Activated CD8-positive, alpha-beta memory T cell treated with anti-CD3 and anti-CD28 coated beads, Interleukin-2, amount 50 U/mL, for 1 hour (primary cell): ENCODE measurements around the gene OLFML2A.
A peak's percentile ranks its signal among the peaks of the same experiment; 100 is the strongest.
"Not testable (repeated sequence)": the region's sequence is repeated elsewhere in the genome, so short reads cannot be mapped to it uniquely, and the experiment has no call there.

Source experiments
- DNase-seq: peaks from one replicate; pipeline ENCODE4 v3.0.0-alpha.2; 2020; ENCODE audit errors: extremely low read depth

The OLFML2A gene

DNA sequence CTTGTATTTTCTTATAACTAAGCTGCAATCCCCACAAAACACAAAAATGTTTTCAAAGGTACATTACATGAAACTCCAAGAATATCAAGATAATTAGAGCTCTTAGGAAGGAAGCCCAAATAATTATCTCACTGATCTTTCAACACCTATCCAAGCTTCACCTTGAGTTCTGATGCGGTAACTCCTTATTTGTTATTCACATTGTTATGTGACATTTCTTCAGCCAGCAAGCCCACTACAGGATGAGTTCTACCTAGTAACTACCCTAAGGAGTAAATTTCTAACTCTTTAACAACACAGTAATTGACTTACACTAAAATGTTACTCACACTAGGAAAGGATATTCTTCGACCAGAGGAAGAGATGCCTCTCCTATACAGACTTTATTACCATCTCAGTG lies 15.7 kb upstream of the OLFML2A start:
- no peak for DNase-seq

DNA sequence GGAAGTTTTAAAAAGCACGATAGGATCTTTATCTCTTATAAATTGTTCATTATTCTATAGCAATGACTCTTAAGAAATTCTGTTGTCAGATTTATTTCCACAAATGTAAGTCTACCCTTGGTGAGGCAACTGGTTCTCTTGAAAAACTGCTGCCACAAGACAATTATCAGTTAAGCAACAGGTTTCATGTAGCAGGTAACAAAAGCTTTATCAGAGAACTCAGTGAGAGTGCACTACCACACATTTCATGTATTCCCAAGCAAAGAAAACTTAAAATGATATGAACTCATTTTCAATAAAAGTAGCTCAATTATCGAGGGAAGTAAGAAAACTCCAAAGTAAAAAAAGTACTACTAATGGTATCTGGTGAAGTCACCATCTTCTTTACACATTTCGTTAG lies 15.2 kb upstream of the OLFML2A start:
- no peak for DNase-seq

DNA sequence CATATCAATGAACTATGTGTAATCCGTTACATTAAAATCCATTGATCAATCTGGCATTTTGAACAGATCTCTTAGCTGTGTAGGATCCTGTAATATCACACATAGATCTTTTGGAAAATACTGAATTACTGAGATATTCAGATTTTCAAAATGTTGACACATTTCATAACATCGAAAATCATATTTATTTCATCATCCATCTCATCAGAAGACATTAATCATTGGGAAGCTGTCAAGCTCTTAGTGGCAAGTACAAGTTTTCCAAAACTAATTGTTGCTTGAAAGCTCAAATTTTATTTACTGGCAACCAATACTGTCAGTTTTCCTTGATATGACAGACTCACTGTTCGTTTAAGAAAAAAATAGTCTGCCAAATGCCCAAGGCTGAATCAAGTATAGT lies 14.3 kb upstream of the OLFML2A start:
- no peak for DNase-seq

DNA sequence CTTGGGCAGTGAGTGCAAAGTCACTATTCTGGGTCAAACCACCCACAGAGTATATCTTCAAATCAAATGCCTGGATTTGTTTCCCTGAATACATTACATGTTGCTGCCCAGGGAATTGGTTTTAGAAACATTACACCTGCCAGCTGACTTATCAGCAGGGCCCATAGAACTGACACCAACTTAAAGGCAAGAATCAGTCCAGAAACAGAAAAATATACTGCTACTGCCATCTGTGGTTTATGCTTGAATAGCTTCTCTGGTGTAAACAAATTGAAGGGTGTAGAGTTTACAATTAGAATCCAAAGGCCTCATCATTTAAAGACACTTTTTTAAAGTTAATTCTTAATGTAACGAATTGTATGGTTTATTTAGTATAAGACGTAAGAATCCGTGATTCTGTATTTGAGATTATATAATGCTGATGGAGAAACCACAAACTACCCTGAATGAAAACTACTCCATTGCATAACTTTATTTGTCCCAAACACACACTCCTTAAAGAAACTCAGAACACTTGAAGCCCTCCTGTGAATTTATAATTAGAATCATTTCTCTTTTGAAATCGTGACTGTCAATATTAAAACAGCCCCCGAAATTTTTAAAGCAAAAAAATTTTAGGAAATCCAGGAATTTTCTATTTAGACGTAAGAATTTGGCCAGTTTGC lies 12.0 kb upstream of the OLFML2A start:
- no peak for DNase-seq

DNA sequence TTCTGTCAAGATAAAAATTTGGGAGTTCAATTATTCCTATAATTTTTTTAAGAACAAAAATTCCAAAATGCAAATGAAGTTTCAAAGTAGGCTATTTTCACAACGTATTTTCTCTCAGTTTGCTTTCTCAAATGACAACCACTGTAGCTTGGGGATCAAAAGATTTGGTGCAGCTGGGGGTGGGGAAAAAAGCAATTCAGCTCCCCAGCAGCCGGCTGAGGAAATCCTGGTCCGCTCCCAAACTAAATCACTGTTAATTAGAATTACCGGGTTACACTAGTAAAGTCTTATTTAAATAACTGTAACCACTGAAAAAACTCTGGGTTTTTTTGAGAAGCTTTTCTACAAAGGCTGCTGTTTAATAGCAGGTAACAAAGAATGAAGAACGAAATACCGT lies 11.5 kb upstream of the OLFML2A start:
- DNase-seq = no peak

DNA sequence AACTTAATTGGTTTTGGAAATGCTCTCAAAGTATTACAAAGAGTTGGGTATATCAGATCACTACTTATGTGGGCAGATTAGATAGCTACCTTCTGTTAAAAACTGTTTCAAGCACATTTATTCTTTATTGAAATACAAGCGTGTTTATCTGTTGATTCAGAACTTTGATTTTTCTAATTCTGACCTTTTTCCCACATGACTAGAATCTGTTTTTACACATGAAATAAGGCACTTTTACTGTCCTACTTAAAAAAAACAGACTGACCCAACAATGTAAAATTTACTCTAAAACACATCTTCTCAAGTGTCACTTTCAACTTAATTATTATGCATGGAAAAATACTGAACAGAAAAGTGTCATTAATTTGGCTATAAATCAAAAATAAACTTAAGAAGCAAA lies 10.6 kb upstream of the OLFML2A start:
- no peak for DNase-seq

DNA sequence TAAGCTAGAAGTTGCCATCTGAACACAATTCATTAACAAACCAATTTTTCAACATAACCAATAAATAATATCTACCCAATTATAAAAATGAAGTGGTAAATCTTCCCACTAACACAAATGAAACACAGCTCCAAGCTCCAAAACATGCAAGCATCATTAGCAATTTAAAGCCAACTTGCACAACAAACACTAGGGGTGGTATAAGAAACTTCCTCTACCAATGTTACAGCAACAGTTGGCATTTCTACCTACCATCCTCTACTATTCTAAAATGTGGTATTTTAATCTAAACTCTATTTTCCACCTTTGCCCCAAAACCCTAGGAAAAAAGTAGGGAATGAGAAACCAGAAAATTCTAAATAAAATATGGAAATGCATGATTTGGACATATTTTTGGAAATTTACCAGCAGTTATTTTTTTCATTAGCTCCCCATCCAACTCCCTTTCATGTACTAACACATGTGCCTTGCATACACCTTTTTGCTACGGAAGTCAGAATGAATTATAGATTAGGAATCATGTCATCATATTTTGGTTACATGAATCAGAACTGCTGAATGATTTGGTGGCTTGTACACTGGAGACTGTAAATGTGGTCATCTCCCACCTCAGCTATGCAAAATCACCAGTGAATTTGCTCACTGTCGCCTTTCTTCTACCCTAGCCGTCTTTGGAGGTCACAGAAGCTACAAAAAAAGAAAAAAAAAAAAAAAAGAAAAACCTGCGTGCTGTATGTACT lies 9.9 kb upstream of the OLFML2A start:
- DNase-seq = no peak

DNA sequence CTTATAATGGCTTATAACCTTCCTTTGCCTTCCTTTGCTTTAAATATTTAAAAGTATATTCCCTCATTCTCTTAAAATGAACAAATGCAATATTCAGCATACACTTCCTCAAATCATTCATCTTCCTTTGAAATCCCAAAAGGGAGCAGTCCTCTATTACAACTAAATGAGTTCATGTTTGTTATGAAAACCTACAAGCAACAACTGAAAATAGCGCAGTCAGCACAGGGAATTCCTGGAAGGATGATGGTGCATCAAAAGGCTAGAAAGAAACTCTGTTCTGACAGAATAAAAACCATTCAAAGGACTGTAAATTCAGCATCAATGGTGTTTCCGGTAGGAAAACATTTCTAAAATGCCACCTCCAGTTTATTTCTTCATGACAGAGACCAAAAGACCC lies 9.1 kb upstream of the OLFML2A start:
- DNase-seq = no peak

DNA sequence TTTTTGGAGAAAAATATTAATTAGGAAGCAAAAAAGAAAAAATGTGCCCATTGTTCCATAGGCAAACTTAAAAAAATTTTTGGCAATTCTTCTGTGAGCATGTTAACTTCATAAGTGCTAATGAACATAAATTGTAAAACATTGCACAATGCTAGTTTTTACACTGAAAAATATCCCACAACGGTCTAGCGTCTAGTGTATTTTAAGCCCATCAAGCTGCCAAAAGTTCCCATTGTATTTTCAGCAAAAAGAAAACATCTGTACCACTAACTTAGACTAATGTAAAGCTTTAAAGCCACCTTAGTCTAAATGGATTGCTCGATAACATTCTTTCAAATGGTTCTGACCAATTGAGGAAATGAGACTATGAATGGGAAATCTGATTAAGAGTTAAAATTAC lies 8.6 kb upstream of the OLFML2A start:
- DNase-seq = no peak

DNA sequence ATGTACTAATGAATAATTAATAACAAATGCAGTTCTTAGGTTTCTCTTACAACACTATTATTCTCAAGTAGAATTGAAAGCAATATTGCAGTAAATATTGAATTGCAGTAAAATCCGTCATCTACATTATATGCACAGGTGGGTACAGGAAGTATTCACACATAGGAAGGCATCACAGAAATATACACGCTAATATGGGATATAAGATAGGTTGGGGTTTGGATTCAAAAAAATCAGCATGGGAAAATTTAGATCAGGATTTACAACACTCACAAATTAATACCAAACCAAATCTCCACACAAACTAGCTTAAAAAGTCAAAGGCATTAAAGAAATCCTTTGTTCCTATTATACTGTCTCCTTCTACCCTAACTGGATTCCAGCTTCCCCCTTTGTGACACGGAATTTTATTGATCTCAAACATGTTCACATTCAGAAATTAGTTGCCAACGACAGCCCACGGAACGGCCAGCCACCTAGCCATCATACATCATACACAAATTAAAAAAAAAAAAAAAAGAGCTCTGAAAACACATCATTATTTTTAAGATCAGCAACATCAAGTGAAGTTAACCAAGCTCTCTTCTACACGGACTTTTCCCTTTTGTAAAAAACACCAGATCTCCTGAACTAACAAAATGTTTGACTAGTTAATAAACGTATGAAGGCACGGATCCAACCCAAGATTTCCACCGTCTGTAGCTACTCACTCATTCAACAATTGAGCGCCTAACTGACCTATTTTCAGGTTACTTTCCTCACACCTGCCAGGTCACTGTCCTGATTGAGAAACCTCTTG lies 8.0 kb upstream of the OLFML2A start:
- DNase-seq = no peak

DNA sequence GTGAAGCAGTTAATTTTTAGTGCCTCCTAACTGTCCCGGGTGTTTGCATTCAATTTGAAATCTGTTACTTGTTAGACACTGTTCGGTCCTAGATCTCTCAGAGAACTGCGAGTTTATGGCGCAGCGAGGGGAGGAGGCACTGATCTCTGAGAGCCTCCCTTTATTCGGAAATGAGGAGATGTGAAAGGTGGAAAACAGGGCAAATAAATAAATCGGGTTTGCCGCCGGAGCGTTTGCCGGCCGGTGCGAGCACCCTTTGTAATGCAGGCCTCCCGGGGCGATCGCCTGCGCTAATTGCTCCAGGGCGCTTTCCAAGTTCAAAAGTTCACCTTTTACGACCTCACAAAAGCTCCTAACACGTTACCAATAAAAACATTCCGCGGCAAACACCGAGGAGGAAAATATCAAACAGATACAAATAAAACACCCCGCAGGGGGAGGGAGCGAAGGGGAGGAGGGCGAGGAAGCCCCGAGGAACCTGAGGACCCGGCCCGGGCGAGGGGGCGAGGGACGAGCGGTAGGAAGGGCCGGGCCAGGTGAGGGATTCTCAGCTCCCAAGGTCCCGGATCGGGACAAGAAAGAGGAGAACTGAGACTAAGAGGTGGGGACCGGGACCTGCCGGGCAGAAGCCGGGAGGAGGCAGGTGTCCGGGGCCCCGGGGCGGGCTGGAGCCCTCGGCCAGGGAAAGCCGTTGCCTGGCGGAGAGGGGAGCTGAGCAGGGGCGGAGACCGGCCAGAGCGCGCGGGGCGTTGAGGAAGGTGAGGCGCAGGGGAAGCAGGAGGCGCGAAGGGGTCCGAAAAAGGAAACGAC lies 7.2 kb upstream of the OLFML2A start:
- DNase-seq = no peak

DNA sequence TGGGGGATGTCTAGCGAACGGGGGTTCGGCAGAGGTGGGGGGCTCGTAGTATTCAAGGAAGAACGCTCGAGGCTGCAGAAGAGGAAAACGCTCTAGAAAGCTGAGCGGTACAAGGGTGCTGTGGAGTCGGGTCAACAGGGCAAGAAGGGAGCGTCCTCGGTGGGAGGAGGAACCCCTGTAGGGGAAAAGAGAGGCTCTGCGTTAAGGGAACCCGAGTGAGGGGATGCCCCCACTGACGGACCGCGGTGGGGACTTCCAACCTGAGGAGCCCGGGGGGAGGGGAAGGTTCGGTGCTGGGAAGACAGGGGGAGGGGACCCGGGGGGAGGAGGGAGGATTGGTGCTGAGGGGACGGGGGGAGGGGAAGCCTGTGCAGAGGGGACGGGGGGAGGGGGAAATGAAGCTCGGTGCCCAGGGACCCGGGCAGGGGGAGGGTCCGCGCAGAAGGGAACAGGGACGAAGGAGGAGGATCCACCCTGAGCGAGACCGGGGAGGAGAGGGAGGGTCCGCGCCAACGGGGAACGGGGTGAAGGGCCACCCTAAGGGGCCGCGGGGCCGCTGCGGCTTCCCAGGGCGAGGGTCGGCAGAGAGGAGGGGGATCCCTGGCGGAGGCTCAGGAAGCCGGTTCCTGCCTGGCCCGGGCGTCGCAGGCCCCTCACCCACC lies 6.4 kb upstream of the OLFML2A start:
- DNase-seq = no peak

DNA sequence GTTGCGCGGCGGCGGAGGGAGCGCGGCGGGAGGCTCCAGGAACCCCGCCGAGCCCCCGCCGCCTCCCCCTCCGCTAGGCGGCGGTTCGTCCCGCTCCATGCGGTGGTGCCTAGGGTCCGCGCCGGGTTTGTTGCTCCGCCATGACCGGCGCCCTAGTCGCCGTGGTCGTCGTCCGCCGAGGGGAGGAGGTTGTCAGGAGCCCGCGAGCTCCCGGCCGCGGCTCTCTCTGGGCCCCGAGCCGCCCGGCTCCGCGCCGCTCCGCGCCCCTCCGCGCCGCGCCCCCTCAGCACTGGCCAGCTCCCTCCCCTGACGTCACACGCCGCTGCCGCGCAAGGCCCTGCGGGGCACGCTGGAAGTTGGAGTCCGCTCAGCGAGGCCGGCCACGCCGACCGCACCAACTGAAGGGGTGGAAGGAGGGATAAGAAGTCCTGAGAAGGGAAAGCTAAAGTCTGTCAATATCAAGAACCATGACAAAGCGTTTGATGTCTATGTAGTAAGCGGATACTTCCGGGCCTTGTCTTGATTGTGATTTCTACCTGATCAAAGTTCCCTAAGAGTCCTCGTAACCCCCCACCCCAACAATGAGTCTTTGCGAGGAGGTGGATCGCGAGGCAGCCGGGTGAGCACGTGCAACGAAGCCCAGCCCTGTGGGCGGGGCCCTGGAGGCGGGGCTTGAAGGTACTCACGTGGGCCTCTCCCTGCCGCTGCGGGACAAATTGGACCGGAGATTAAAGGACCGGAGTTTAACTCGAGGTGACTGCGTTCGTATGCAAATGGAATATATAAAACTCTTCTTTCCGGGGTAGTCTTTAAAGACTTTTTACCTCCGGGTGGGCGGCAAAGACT lies 5.7 kb upstream of the OLFML2A start, which contains the start of gene NR6A1:
TSS of gene NR6A1 (minus strand) at position 291 of the 846 bp plus-strand sequence.
- DNase-seq = peak; percentile 67

DNA sequence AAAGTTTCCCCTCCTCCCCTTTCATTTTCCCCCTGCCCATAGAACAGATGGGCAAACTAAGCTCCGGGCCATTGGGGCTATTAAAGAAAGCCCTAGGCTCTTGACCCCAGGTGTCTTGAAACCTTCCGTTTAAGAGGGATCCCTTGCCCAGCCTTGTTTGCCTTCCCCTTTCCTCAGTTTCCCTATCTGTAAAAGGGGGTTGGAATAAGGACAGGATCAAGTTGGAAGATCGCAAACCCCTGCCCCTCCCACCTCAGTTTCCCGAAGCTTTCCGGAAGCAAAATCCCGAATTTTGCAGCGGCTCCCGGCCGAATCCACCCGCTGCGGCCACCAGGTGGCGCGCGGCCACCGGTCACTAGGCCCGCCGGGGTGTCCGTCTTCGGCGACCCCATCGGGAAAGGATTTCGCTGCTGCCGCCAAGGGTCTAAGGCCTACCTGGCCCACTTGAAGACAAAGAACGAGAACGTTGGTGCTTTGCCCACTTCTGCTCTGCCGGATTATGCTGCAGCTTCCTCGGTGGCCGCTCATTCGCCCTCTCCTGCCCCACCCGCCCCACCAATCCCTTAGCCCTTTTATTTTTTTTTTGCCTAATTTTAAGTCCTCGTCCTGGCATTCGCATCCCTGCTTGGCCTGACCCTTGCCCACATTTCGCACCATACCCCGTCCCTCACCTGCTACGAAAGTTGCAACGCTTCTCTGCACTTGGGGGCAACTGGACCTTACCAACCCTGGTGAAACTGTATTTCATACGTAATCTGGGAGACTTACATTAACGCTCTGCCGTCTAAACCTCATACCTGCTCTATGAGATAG lies 4.9 kb upstream of the OLFML2A start:
- DNase-seq = no peak

DNA sequence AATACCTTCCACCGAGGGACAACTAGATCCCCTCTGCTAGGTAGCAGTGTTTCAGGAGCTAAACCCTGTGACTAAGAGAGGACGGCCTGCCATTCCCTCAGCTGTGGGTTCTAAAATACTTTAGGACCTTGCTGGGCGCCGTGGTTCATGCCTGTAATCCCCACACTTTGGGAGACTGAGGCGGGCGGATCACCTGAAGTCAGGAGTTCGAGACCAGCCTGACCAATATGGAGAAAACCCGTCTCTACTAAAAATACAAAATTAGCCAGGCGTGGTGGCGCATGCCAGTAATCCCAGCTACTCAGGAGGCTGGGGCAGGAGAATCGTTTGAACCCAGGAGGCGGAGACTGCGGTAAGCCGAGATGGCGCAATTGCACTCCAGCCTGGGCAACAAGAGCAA lies 4.1 kb upstream of the OLFML2A start:
- DNase-seq = not testable (repeated sequence)

DNA sequence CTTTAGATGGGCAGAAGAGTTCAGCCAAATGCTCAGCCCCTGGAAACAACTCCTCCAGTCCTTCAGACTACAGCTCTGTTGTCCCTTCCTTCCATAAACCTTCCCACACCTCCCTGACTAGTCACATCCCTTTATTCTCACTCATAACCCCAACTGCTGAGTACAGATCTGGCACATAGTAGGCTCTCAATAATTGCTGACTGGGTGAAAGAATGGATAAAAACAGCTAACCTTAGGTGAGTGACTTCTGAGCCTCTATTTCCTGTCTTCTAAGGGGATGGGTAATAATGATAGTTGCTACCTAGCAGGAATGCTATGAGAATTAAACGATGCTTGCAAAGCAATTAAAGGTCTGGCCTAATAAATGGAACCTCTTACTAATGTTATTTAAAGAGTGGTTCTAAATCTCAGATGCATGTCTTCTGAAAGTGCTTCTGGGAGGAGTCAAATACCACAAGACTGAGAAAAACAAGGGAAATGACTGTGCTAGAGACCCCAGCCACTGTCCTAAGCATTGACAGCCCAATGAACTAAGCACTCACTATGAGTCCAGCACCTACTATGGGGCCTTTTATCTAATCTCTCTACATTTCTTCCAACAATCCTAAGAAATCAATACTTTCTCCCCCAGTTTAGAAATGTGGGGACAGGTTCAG lies 3.3 kb upstream of the OLFML2A start:
- no peak for DNase-seq

DNA sequence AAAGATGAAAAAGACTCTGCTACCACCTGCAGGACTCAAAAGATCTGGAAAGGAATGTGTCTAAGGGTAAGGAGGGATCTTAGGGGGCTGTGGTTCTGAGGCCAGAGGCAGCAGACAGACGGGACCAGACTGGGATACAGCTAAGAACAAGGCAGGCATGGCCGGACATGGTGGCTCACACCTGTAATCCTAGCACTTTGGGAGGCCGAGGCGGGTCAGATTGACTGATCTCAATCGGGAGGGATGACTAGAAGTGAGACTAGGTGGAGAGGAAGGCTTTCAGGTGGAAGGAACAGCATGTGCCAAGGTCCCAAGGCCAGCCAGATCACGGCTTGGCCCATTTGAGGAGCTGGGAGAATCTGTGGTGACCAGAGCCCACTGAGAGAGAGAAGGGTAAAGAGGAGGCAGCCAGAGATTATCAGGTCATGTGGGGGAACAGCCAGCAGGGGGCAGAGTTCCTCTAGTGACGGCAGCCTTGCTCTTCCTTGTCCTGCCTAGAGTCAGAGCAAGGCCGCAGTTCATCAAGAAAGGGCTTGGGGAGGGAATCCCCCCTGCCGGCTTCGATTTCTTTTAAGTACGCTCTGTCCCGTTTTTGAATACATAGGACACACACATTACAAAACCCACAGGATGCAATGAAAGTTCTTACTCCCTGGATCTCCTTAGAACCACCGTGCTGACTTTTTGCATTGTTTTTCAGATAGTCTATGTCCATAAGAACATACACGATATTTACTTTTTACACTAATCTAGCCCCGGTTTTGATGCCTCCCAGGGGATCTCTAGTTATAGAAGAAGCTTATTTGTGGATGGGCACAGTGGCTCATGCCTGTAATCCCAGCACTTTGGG lies 2.6 kb upstream of the OLFML2A start:
- peak; percentile 29 for DNase-seq

DNA sequence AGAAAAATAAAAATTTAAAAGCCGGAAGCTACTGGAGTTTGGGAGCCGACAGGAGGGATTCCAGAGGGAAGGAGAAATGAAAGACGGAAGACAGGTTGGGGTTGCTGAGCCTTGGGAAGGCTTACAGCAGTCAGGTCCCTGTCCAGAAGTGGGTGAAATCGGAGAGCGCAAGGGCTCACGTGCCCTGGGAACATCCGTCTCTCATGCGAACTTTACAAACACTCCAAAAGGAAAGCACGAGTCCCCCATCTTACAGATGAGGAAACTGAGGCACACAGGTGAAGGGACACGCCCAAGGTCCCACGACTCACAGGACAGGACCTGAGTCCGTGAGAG lies 347 bp upstream of the OLFML2A start:
- DNase-seq = no peak
